ENCODE data around the gene COL4A1.

Gene COL4A1

DNA sequence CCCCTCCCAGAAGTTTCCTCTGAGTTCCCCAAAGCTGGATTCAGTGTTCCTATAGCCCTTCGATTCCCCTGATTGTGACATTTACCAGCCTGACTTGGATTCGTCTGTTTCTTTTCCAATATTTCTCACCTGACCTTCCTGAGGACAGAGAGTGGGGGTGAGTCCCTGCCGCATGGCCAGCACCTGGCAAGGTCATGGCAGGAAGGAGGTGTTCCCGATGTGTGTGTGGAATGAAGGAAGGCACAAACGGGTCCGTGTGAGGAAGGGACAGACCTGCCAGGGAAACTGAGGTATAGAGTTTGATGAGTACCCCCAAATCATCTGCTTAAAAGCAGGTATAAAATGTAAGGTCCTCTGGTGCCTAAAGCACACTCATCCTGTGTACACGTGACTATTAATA is 3.3 kb downstream of the COL4A1 start:
- DNase-seq (ENCODE audit: insufficient read length, low spot score) (no peak), FAIRE-seq (peak; percentile 11)
- TF ChIP-seq POLR2A (IDR thresholded peaks at IDR 0.05; ENCODE audit: low read depth, low read length) = no peak

DNA sequence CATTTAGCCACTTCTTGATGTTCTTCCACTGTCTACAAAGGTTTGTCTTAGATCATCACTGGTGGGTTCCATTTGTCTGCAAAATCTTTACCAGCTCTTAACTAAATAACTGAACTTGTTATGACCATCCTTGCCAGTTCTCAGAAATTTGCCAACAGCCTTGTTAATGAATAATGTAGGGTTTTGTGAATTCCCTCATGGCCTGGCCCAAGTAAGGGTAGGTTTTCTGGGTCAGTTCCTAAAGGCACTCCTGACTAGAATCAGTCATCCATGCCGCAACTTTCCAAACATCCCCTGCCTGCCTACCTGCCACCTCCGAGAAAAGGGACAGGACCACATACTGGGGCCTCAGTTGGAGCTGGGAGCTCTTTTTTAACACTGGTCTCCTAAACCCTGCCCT is 4.0 kb downstream of the COL4A1 start:
- FAIRE-seq (no peak), DNase-seq (ENCODE audit: insufficient read length, low spot score) (no peak)
- TF ChIP-seq POLR2A (IDR thresholded peaks at IDR 0.05; ENCODE audit: low read depth, low read length) = no peak

DNA sequence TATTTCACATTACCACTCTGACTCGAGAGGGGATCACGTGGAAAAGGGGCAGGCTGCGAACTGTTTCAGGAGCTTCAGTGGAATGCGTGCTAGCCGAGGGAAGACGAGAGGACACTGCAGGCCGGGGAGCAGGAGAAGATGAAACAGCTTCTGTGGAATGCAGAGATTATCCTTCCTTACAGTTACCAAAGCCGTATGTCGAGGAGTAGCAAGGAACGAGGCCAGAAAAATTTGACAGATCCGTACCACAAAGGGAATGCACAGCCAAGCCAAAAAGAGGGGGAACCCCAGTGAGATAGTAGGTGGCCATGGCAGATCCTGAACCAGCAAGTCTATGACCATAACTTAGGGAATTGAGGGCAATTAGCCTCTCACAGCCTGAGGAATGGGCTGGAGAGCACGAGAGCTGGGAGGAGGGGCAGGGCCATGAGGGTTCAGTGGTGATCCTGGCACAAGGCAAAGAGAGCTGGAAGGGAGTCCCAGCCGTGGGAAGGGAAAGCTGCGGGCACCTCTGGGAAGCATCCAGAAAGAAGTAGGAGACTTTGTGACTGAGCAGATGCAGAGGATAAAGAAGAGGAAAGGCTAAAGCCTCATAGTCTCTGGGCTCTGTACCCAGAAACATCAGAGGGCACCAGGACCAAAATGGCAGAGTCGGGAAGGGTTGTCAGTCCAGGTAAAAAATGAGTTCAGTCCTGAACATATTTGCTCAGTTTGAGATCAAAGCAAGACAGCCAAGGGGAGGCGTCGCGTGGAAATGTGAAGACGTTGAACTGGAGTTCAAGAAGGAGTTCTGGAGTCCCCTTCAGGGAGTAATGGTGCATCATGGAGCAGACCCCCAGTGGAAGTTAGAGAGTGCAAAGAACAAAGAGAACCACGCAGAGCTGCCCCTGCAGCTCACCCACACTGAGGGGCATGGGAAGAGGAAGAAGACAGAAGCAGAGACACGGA is 5.1 kb downstream of the COL4A1 start:
- DNase-seq (ENCODE audit: insufficient read length, low spot score) (no peak), FAIRE-seq (no peak)
- TF ChIP-seq POLR2A (IDR thresholded peaks at IDR 0.05; ENCODE audit: low read depth, low read length) = no peak

DNA sequence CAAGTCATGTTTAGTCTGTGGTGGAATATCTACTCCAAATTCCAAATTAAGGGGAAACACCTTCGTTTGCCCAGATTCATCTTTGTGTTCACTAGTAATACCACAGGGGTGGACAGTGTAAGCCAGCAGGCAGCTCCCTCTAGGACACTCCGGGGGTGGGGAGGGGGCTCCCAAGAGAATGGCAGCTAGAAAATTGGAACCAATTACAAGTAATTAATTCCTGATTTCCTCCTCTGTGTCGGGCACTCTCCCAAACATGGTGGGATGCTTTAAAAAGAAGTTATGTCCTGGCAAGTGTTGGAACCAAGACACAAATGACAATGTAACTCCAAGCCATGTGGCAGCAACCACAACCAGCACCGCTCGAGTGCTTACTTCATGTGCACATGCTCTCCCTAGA is 5.9 kb downstream of the COL4A1 start:
- FAIRE-seq = no peak
- TF ChIP-seq POLR2A (IDR thresholded peaks at IDR 0.05; ENCODE audit: low read depth, low read length) = no peak
- no peak for DNase-seq (ENCODE audit: insufficient read length, low spot score)

DNA sequence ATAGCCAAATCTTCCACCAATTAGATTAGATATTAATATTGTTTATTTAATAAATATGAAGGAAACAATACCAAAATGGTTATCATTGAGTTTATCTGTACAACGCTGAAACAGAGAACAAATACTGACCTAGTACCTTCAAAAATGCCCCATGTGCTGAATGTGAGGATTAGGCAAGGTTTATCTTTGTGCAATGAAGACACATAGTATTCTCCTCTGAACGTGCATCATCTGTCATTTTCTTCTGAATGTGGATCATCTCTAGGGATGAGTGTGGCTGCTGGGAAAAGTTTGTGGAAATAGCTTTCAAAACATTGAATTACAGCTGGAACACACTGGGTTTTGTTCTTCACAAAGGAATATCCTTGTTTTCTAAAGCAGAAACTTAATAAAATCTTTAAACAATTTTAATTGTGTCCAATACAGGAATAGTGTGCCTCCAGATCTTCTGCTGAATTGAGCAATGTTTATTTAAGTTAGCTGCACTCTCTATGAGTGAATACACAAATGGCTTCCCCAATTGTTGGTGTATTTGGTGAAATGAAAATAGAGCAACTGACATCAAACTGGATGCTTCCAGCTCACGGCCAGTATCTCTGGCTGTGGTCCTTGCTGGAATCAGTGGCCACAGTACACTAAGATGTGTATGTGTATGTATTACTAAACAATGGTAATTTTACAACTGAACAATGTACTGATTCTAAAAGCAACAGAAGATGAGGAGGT is 6.7 kb downstream of the COL4A1 start:
- FAIRE-seq (peak; percentile 65), DNase-seq (ENCODE audit: insufficient read length, low spot score) (no peak)
- TF ChIP-seq POLR2A (IDR thresholded peaks at IDR 0.05; ENCODE audit: low read depth, low read length) = no peak

DNA sequence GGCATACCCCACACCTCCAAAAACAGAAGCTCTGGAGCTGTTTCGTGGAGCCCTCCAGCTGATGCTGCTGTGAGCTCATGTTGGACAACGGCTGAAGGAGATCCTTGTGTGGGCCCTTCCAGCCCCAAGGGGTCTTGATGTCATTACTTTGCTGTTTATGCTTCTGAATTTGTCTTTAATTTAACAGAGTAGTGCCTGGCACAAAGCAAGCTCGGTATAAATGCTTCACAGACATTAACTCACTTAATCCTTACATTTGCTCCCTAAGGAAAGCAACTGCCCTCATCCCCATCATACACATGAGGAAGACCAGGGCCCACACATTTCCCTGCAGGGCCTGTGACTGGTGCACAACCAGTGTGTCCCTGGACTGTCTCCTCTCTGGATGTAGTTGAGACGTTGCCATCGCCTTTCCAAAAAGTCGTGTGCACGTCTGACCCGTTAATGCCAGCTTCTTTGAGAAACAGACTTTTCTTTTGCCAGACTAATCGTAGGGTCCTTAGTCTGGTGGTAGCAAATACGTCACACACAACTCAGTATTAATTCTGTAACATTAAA is 7.6 kb downstream of the COL4A1 start:
- no peak for DNase-seq (ENCODE audit: insufficient read length, low spot score)
- FAIRE-seq = peak; percentile 80
- TF ChIP-seq POLR2A (IDR thresholded peaks at IDR 0.05; ENCODE audit: low read depth, low read length) = no peak

DNA sequence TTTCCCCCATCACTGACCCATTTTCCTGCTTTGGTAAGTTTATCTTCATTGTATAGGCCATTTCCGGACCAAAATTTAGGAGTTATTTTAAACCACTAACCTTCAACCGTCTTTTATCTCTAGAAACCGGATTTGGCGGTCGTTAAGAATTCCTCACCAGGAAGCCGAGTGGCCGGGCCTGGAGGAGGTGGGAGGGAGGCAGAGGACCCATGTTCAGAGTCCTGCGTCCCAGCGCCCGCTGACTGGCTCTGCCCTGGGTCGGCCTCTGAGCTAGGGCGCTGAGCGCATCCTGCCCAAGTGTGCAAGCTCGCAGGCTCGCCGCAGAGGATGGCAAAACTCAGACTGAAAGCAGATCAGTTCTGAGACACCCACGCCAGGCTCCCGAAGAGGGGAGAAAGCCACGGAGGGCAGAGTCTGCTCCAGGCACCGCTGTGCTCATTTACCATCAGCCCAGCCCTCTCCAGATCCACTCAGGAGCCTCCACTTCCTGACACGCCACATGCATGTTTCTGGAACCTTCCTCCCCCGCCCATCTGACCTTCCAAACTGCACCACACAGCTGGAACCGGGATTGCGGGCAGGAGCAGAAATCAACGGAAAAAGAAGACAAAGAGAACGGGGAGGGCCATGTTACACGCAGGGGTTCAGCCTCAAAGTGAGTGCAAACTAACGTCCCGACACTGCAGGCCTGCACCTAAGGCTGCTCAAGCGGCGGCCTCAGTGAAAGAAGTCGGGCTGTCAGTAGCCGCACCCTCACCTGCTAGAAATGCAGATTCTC is 8.3 kb downstream of the COL4A1 start:
- FAIRE-seq = no peak
- DNase-seq (ENCODE audit: insufficient read length, low spot score) = no peak
- TF ChIP-seq POLR2A (IDR thresholded peaks at IDR 0.05; ENCODE audit: low read depth, low read length) = no peak

DNA sequence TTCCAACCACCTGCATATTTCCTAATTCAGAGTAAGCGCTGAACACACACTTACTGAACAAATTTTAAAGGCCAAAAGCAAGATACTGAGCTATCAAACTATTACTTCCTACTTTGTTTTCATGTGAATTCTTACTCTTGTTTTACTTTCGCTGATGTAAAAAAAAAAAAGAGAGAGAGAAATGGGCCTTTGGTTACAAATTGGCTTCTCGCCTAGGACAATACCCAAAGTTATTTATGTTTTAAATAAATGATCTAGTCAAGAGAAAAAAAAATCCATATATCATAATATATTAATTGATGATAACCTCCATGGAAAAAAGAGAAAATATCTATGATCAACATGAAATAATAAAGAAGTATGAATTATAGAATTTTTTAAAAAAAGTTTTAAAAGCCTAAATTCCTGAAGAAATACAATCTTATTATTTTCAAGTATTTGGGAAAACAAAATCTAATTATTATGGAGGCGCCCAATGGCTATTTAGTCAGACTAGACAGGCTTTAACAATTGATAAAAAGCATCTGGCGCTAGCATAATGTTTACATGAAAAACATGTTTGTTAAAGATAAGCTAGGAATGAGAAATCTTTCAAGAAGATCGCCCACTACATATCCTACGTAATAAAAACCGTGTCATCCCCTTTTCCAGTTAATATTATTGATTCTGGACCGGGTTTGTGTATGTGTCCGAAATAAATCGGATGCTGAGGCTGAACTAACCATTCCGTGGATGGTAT is 9.0 kb downstream of the COL4A1 start:
- DNase-seq (ENCODE audit: insufficient read length, low spot score) = no peak

DNA sequence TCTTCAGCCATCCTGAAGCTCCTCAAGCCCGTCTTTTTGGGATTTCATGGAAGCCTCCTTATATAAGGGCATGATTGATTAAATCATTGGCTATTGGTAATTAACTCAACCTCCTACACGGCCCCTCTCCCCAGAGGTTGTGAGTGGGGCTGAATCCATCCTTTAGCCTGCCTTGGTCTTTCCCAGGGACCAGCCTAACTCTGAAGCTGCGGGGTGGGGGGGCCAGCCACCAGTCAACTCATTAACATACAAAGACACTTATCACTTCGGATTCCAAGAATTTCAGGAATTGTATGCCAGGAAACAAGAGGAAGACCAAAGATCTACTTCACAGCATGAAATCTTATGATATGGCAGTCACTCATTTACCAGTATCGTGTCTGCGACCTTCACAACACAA is 9.9 kb downstream of the COL4A1 start:
- FAIRE-seq (no peak), DNase-seq (ENCODE audit: insufficient read length, low spot score) (no peak)
- TF ChIP-seq POLR2A (IDR thresholded peaks at IDR 0.05; ENCODE audit: low read depth, low read length) = no peak

More for the DNA sequence above, 9.0 kb downstream of the COL4A1 start:
- TF ChIP-seq POLR2A (IDR thresholded peaks at IDR 0.05; ENCODE audit: low read depth, low read length) = no peak
- FAIRE-seq = peak; percentile 33

DNA sequence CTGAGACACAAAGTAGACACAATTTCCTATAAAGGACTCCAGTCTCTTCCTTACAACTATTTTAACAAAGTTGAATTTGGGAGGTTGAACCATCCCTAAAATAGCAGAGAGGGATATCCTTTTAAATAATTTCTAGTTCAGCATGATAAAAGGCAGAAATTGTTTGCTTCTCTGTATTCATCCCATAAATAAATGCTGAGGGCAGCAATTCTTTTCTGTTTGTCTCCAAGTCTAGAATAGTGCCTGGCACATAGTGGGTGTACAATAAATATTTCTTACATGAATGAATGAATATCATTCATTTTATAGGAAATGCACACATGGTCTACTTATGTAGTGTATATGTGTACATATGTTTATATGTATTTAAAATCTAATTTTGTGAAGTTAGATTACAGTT is 12.3 kb downstream of the COL4A1 start:
- no peak for TF ChIP-seq POLR2A (IDR thresholded peaks at IDR 0.05; ENCODE audit: low read depth, low read length)
- FAIRE-seq (peak; percentile 72), DNase-seq (ENCODE audit: insufficient read length, low spot score) (no peak)

DNA sequence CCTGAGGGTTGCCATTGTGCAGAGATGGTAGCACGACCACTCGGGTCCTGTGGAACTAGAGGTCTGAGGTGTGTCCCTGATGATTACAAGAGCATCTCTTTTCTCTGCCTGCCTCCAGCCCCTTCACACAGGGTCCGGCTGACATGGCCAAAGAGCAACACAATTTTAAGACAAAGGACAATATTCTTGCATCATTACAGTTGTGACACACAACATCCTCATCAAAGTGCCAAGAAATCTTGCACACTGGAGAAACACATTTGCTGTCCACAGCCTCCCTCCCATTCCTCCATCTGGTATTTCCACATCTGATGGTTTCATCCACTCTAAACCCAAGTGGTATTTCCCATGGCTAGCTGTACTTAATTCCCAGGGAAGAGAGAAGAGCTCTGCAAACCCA is 12.8 kb downstream of the COL4A1 start:
- DNase-seq (ENCODE audit: insufficient read length, low spot score) = no peak
- no peak for FAIRE-seq
- TF ChIP-seq POLR2A (IDR thresholded peaks at IDR 0.05; ENCODE audit: low read depth, low read length) = no peak

DNA sequence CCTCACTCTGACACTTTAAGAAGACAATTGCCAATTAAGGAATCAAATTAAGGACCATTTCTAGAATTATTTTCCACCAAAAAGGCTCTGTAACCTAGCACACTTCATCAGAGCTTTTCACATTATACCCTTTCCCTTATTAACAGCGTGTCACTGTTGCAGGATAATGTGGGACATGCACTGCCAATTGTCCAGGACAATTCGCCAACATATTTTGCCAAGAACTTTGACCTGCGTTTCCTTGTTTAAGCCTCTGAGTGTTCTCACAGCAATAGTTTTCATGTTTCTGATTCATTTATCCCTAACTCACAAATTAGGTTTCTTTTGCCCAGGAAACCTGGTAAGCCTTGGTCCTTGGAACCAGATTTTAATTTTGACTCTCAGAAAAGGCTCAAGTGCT is 13.3 kb downstream of the COL4A1 start:
- DNase-seq (ENCODE audit: insufficient read length, low spot score) (no peak), FAIRE-seq (no peak)
- no peak for TF ChIP-seq POLR2A (IDR thresholded peaks at IDR 0.05; ENCODE audit: low read depth, low read length)

DNA sequence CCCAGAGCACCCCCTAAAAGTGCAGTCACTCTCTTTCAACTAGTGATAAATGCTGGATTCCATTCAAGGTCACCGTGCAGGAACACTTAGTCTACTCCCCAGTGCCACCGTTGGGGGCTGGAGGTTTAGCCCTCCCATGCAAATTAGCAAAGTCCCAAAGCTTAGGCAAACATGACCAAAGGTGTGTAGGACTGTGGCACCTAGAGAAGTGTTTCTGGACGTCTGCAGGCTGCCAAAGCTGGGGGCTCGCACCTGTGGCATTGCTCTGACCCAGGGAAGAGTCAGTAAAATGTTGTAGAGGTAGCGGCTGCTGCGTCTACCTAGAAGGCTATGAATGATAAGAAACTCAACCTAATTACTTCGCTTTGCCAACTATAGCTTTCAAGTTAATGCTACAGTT is 13.9 kb downstream of the COL4A1 start:
- DNase-seq (ENCODE audit: insufficient read length, low spot score) (no peak), FAIRE-seq (no peak)
- TF ChIP-seq POLR2A (IDR thresholded peaks at IDR 0.05; ENCODE audit: low read depth, low read length) = no peak
